Measurements from ENCODE around the gene MCEMP1. TPM values are rescaled to one million over a fixed set of nuclear protein-coding genes. Genes with fewer than 3 reads are reported as not detected.
A peak's percentile ranks its signal among the peaks of the same experiment; 100 is the strongest.

MCEMP1 gene
- total and polyA plus RNA-seq, 2 of the 13 experiments (the other 11 are each of a cell fraction or from before 2014, with no cell fraction given), result not detected

GRCh38 chr19:7670790-7671189, 6.1 kb upstream of the MCEMP1 start:
- POLR2A ChIA-PET, result no interaction called here

More at GRCh38 chr19:7670790-7671189, 6.1 kb upstream of the MCEMP1 start:
- no peaks in the 10 kb centered on the region for H3K36me3 ChIP-seq (replicated peaks in 1 of 2; ENCODE audit: control insufficient read depth in 1 of 2, insufficient read depth in 2 of 2, low read length in 2 of 2)
- H3K9me3 ChIP-seq (ENCODE audit: low read length), result no peaks in the 10 kb centered on the region
- H3K9ac ChIP-seq (ENCODE audit: insufficient read depth, low read depth, low read length), result no peak overlapping the region
- no TSS peak for BruUV-seq (replicated peaks)
- no peak overlapping the region for H2AFZ ChIP-seq (ENCODE audit: low read length)
- CTCF ChIA-PET (ENCODE audit: low intra/inter-chr PET ratio, low total read pairs), result no interaction called here
- no peak for TF ChIP-seq RBM39 (IDR thresholded peaks at IDR 0.05; ENCODE audit: low read depth, low read length, poor library complexity, severe bottlenecking)
- no peak for TF ChIP-seq TEF (CRISPR knock-in tag; IDR thresholded peaks at IDR 0.05)
- TF ChIP-seq HNRNPL (IDR thresholded peaks at IDR 0.05; ENCODE audit: low read depth, low read length), result no peak
- TF ChIP-seq AGO1 (IDR thresholded peaks at IDR 0.05; ENCODE audit: low read depth, low read length, poor library complexity, severe bottlenecking), result no peak
- TF ChIP-seq RELA (CRISPR knock-in tag; IDR thresholded peaks at IDR 0.05), result no peak
- peak; percentile 68 for TF ChIP-seq CREB1 (IDR thresholded peaks at IDR 0.05)
- TF ChIP-seq CREB1 (CRISPR knock-in tag; IDR thresholded peaks at IDR 0.05), result no peak
- TF ChIP-seq DMAP1 (CRISPR knock-in tag; IDR thresholded peaks at IDR 0.05), result no peak
- TF ChIP-seq TFDP2 (CRISPR knock-in tag; IDR thresholded peaks at IDR 0.05), result no peak
- TF ChIP-seq HNRNPK (IDR thresholded peaks at IDR 0.05; ENCODE audit: low read depth, low read length, poor library complexity, severe bottlenecking), result peak; percentile 31
- no peak for TF ChIP-seq ZSCAN21 (CRISPR knock-in tag; IDR thresholded peaks at IDR 0.05; ENCODE audit: borderline replicate concordance)
- TF ChIP-seq ETV5 (CRISPR knock-in tag; IDR thresholded peaks at IDR 0.05; ENCODE audit: borderline replicate concordance), result no peak
- TF ChIP-seq ZNF574 (CRISPR knock-in tag; IDR thresholded peaks at IDR 0.05), result no peak
- no peak for TF ChIP-seq SCMH1 (CRISPR knock-in tag; IDR thresholded peaks at IDR 0.05; ENCODE audit: borderline replicate concordance)
- TF ChIP-seq ZNF326 (CRISPR knock-in tag; IDR thresholded peaks at IDR 0.05; ENCODE audit: borderline replicate concordance), result no peak
- H3K4me3 ChIP-seq (replicated peaks in 1 of 3; ENCODE audit: insufficient read depth in 1 of 3, low read depth in 2 of 3, low read length in 3 of 3), result no peak overlapping the region; a peak in 1 of 6 replicates
- intact Hi-C loops (cut with micrococcal nuclease; ENCODE audit: unreplicated experiment), result no loop called here
- H3K4me1 ChIP-seq (ENCODE audit: insufficient read depth, low read length), result no peaks in the 10 kb centered on the region
- WGBS (ENCODE audit: low lambda C conversion rate), result 19% methylated on average over 4 of the region's 9 CpGs
- H4K20me1 ChIP-seq (ENCODE audit: insufficient read depth, low read length), result no peaks in the 10 kb centered on the region
- FAIRE-seq (no peak), ATAC-seq (no peak), DNase-seq (ENCODE audit: low spot score) (no peak)
- H3K79me2 ChIP-seq (ENCODE audit: insufficient read depth, low read length), result no peaks in the 10 kb centered on the region
- H3K27me3 ChIP-seq (ENCODE audit: control insufficient read depth in 1 of 2, insufficient read depth in 2 of 2, low read length in 2 of 2), result peaks cover 0 to 27% of the 10 kb centered on the region in 2 experiments; a peak in 1 of 5 replicates
- in situ Hi-C loops (cut with HindIII; ENCODE audit: extremely low pct_ligation_motif_present, low pct_unique_long_range_greater_than_20kb), result no loop called here
- no peak overlapping the region for H3K4me2 ChIP-seq (ENCODE audit: low read depth, low read length)
- H3K27ac ChIP-seq (ENCODE audit: extremely low read length, insufficient read depth, low read length), result no peak overlapping the region

All from HepG2 (cell line).